MG63 (cell line): ENCODE results near the gene TSC22D3. TPM values are rescaled to one million over a fixed set of nuclear protein-coding genes. Genes with fewer than 3 reads are reported as not detected.
"Not testable (repeated sequence)": the region's sequence is repeated elsewhere in the genome, so short reads cannot be mapped to it uniquely, and the experiment has no call there.

Source experiments
- DNase-seq: peaks from one replicate; pipeline ENCODE4 v3.0.0-alpha.2; 2020
- H3K27me3 ChIP-seq: fragments of 250-450 bp; sonication (Bioruptor Pico); 2 replicates; pipeline ENCODE4 v1.5.1; 2020; ENCODE audit warnings: mild to moderate bottlenecking, moderate library complexity
- H3K36me3 ChIP-seq: fragments of 250-450 bp; sonication (Bioruptor Pico); 2 replicates; pipeline ENCODE4 v1.5.1; 2020; ENCODE audit warnings: mild to moderate bottlenecking, moderate library complexity
- H3K4me3 ChIP-seq: fragments of 250-450 bp; sonication (Bioruptor Pico); 2 replicates; pipeline ENCODE4 v1.5.1; 2020; ENCODE audit warnings: mild to moderate bottlenecking, moderate library complexity
- H3K9me3 ChIP-seq: fragments of 250-450 bp; sonication (Bioruptor Pico); 2 replicates; pipeline ENCODE4 v1.5.1; 2020; ENCODE audit warnings: mild to moderate bottlenecking, moderate library complexity
- total RNA-seq: library from RNA; depleted of rRNA; stranded (reverse); fragments of >200 nt; shearing (Covaris generic); gene quantifications from 2 replicates; pipeline ENCODE4 v1.2.3, GENCODE V29; 2014; ENCODE audit warnings: low replicate concordance; rRNA removed

TSC22D3 gene
- 15.7 and 17.0 TPM in 2 replicates for total RNA-seq

DNA sequence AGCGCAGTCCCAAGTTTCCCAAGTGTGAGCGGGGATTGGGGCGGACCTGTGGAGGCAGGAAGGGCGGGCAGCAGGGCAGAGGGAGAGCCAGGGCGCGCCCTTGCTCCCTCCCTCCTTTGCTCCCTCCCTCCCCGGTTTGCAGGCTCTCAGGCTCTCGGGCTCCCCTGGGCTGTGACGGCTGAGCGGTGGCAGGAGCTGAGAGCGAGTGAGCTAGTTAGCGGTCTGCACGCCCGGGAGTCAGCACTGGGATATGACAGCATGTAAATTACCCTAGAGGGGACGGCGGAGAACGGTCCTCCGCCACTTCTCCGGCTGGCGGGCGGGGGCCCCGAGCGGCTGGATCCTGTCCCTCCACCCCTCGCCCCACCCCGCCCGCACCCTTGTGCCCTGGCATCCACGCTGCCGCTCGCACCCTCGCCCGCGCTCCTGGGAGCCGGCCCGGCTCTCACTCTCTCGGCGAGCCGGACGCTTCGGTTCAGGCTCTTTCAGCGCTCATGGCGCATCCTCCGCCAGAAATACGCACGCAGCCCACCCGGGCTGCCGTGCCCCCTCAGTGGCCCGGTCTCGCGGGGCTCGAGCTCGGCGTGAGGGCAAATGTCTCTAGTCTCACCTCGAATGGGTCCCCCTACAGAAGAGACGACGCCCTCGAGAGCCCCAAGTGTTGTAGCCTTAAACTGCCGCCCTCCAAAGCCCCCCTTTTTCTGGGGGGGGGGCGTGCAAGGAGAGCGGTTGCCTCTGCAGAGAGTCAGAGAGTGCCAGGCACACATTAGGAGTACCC is at the start of gene TSC22D3:
TSS of gene TSC22D3 (minus strand) at position 54 of the 778 bp plus-strand sequence. CDS start 368 bp downstream, outside the sequence.
- Histone ChIP-seq H3K9me3 (no peaks in the 10 kb centered on the region), H3K4me3 (peak within 1 kb of the TSS; percentile 41), H3K27me3 (no peaks in the 10 kb centered on the region), H3K36me3 (no peaks in the 10 kb centered on the region)
- DNase-seq = peak; percentile 70

DNA sequence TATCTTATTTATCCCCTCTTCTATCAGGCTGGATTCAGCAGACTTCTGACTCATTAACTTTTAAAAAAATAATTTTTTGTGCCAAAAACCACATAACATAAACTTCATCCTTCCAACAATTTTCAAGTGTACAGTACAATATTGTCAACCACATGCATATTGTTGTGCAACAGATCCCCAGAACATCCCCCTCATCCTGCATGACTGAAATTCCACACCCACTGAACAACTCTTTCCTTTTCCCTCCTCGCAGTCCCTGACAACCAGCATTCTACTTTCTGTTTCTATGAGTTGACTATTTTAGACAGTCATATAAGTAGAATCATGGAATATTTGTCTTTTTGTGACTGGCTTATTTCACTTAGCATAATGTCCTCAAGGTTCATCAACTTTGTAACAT is 47.9 kb upstream of the TSC22D3 start:
- Histone ChIP-seq H3K36me3 (no peaks in the 10 kb centered on the region), H3K4me3 (no peak overlapping the region), H3K9me3 (no peaks in the 10 kb centered on the region), H3K27me3 (no peaks in the 10 kb centered on the region)
- peak; percentile 5 for DNase-seq

DNA sequence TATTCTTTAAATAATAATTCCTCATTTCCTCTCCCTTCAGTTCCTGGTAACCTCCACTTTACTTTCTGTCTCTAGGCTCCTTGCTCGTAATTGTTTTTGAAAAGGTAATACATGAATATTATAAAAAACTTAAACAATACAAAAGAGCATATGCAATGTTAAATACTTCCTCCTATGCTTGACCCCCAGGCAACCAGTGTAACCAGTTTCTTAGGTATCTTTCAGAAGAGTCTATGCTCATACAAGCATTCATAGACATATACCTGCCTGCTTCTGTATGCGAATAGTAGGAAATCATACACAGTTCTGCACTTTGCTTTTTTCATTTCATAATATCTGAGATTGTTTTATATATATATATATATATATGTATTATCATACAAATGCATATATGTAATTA is 47.5 kb upstream of the TSC22D3 start:
- no peak for DNase-seq
- H3K4me3 ChIP-seq = no peak overlapping the region
- no peaks in the 10 kb centered on the region for H3K36me3 ChIP-seq
- H3K27me3 ChIP-seq = no peaks in the 10 kb centered on the region
- H3K9me3 ChIP-seq = no peaks in the 10 kb centered on the region

DNA sequence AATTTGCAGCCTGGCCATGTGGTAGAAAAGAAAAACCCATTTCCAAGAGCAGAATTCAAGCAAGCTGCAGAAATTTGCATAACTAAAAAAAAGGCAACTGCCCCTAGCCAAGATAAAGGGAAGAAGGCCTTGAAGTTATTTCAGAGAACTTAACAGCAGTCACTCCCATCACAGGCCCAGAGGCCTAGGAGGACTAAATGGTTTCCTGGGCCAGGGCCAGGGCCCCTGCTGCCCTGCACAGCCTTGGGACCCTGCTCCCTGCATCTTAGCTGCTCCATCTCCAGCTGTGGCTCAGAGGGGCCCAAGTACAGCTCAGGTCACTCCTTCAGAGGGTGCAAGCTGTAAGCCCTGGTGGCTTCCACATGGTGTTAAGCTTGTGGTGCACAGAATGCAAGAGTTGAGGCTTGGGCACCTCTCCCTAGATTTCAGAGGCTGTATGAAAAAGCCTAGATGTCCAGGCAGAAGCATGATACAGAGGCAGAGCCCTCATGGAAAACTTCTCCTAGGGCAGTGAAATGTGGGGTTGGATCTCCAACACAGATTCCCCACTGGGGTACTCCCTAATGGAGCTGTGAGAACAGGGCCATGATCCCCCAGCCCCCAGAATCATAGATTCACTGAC is 43.4 kb upstream of the TSC22D3 start:
- no peak overlapping the region for H3K4me3 ChIP-seq
- no peaks in the 10 kb centered on the region for H3K36me3 ChIP-seq
- H3K9me3 ChIP-seq = no peaks in the 10 kb centered on the region
- H3K27me3 ChIP-seq = no peaks in the 10 kb centered on the region
- no peak for DNase-seq

DNA sequence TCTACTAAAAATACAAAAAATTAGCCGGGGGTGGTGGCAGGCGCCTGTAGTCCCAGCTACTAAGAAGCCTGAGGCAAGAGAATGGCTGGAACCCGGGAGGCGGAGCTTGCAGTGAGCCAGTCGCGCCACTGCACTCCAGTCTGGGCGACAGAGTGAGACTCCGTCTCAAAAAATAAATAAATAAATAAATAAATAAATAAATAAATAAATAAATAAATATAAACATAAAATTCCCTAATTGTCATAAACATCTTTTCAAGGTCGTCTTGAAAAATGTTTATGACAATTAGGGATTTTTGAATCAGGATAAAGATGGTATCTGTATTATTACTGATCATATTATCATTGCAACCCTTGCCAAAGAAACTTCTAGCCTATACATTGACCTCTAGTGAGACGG is 34.5 kb upstream of the TSC22D3 start:
- not testable (repeated sequence) for H3K27me3 ChIP-seq, DNase-seq, H3K9me3 ChIP-seq, H3K4me3 ChIP-seq, H3K36me3 ChIP-seq

DNA sequence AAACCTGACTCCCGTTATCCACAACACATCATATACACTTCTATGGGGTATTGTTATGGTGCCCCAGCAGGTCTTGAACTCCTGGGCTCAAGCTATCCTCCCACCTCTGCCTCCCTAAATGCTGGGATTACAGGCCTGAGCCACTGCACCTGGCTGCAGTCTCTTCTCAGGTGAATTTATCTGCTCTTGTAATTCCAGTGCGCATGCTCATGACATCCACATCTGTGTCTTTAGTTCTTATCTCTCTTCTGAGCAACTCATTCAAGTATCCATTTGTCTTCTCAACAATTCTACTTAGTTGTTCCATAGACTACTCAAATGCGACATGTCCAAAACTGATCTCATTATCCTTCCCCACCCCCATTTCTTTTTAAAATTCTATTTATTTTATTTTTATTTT is 29.6 kb upstream of the TSC22D3 start:
- H3K27me3 ChIP-seq = no peaks in the 10 kb centered on the region
- DNase-seq = no peak
- H3K4me3 ChIP-seq = no peak overlapping the region
- H3K9me3 ChIP-seq = no peaks in the 10 kb centered on the region
- no peaks in the 10 kb centered on the region for H3K36me3 ChIP-seq

DNA sequence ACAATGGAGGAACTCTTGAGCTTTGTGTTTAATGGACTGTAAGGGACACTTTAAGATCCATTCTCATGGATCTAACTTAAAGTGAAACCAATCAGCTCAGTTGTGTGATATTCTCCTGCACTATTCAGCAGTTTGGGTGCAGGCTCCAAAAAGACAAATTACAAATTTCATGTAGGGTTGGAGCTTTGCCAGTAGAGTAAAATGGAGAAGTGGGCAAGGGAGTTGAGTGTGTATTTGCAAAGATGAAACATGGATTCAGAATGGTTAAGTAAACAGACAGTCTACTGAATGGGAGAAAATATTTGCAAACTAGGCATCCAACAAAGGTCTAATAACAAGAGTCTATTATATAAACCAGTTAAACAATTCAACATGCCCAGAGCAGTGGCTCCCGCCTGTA is 28.8 kb upstream of the TSC22D3 start:
- Histone ChIP-seq H3K9me3 (no peaks in the 10 kb centered on the region), H3K36me3 (no peaks in the 10 kb centered on the region), H3K27me3 (no peaks in the 10 kb centered on the region), H3K4me3 (no peak overlapping the region)
- no peak for DNase-seq

DNA sequence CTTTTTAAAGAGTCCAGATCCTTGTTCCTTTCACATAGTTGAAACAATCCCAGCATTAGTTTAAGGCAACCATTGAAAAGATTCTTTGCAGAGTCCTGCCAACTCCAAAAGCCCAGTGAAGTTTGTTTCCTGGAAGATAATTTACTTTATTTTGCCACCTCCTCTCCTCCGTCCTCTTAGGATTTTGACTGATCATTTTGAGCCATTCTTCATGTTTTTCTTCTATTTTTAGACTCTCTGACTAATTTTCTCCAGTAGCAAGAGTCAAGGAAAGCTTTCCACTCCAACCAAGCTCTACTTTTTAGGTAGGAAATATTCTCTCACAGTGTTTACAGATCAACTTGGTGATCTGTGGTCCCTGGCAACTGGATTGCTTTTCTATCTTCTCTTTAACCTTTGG is 12.2 kb upstream of the TSC22D3 start:
- no peak for DNase-seq
- Histone ChIP-seq H3K27me3 (no peaks in the 10 kb centered on the region), H3K4me3 (no peak overlapping the region), H3K36me3 (no peaks in the 10 kb centered on the region), H3K9me3 (no peaks in the 10 kb centered on the region)

DNA sequence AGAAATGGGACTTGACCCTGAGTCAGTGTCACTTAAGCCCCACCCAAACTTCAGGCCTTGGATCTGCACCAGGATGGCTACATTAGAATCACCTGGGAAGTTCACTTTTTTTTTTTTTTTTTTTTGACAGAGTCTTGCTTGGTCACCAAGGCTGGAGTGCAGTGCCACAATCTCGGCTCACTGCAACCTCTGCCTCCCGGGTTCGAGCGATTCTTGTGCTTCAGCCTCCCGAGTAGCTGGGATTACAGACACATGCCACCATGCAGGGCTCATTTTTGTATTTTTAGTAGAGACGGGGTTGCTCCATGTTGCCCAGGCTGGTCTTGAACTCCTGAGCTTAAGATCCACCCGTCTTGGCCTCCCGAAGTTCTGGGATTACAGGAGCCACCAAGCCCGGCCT is 4.9 kb upstream of the TSC22D3 start:
- no peak for DNase-seq
- H3K27me3 ChIP-seq = no peaks in the 10 kb centered on the region
- H3K9me3 ChIP-seq = no peaks in the 10 kb centered on the region
- no peaks in the 10 kb centered on the region for H3K36me3 ChIP-seq
- H3K4me3 ChIP-seq = no peak overlapping the region

DNA sequence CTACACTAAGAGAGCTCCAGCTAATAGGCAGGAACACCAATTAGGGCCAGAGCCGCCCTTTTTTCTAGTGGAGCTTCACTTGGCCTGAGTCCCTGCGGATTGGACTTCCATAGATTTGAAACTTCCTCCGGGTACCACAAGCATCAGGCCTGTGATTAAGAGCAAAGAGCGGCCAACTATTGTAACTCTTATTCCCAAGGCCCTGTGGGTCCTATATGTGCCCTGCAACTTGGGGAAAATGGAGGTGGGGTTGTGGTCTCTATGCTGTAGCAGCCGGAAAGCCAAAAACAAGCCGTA is 1.9 kb upstream of the TSC22D3 start, which contains the start of gene NCBP2L:
TSS of gene NCBP2L (plus strand) at position 198 of the 297 bp plus-strand sequence. CDS start 16,488 bp downstream, outside the sequence.
- H3K27me3 ChIP-seq = no peaks in the 10 kb centered on the region
- DNase-seq = no peak
- H3K4me3 ChIP-seq = no peak within 1 kb of the TSS
- H3K36me3 ChIP-seq = no peaks in the 10 kb centered on the region
- no peaks in the 10 kb centered on the region for H3K9me3 ChIP-seq

DNA sequence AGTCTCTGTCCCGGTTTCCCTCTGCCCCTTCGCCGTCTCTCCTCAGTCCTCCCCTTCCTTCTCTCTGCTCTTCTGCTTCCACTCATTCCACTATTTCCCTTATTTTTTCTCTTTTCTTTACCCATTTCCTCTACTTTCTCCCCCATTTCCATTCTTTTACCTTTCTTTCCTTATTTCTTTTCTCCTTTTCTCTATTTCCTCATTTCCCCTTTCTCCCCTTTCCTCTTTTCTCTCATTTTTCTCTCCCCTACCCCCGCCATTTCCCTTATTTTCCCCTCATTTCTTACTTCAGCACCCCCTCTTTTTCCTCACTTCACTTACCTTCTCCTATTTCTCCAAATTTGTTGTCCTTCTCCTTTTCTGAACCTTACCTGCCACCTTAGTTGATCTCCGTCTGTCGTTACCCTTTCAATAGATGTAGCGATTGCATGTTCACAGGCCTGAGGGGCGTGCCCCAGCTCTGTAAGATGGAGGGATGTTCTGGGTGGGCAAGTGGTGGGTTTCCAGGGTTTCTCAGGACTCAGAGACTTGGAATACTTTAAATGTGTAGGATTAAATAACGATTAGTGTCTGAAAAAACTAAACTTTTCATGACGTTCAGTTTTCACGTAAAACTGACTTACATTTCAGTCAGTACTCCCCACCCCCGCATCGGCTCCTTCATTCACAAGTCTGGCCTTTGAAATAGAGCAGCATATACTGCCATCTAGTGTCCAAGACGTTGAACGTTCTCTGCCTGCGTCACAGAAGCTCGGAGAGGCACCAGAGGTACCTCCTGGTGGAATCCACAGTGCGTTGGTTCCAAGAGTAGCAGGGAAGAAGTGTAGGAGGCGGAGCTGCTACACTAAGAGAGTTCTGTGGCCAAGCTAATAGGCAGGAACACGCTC is 1.3 kb upstream of the TSC22D3 start:
- Histone ChIP-seq H3K4me3 (no peak overlapping the region; the same call in 1 of the 2 replicates), H3K36me3 (no peaks in the 10 kb centered on the region), H3K9me3 (no peaks in the 10 kb centered on the region), H3K27me3 (no peaks in the 10 kb centered on the region)
- DNase-seq = peak; percentile 69

DNA sequence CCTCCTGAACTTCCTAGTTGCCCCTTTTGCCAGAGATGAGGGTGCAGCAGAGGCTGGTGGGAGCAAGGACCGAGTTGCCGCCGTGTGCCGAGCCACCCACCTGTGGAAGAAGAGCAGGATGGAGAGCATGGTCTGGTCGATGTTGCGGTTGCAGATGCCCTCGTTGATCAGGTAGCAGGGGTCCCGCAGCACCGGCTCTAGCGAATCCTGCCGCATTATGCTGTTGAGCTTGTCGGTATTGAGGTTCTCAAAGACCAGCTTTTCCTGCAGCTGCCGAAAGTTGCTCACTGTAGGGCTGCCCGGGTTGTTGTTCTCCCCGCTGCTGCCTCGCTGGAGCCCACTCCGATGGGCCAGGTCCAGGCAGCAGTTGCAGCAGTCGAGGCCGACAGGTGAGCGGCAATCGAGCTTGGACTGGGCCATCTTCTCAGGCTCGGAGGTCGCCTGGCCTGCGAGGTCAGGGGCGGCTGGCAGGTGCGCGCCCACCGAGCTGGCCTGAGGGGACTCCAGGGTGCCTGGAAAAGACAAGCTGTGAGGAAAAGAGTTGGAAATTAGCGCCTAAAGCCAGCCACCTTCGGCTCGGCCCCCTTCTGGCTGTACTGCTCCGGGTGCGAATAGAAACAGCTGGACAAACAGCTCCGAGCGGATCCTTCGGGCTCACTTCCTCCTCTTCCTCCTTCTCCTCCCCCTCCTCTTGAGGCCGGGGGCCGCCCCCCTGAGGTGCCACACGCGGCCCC is 420 bp downstream of the TSC22D3 start:
- peak overlapping the region; percentile 41 for H3K4me3 ChIP-seq
- H3K9me3 ChIP-seq = no peaks in the 10 kb centered on the region
- no peak for DNase-seq
- no peaks in the 10 kb centered on the region for H3K36me3 ChIP-seq
- H3K27me3 ChIP-seq = no peaks in the 10 kb centered on the region

DNA sequence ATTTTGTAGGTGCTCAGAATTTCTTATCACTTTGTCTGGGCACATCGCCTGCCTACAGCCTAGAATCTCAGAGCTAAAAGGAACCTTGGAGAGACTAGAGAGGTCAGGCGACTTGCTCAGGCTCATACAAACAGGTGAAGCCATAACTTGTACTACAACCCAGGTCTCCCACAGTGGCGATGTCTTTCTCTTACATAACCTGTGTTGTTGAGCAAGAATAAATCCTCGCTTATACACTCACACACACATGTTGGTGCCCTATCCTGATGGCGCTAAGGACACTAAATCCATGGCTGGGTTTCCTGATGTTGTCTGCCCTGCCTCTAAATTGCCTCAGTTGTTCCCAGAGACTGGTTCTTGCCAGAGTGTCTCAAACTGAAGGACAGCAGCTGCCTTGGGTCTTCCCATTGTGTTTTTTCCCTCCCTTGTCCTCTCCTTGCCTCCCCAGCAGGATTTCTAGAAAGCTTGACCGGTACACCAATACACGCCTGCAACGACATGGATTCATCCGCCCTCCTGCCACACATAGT is 1.6 kb downstream of the TSC22D3 start:
- Histone ChIP-seq H3K36me3 (no peaks in the 10 kb centered on the region), H3K27me3 (no peaks in the 10 kb centered on the region), H3K9me3 (no peaks in the 10 kb centered on the region), H3K4me3 (no peak overlapping the region)
- DNase-seq = no peak

DNA sequence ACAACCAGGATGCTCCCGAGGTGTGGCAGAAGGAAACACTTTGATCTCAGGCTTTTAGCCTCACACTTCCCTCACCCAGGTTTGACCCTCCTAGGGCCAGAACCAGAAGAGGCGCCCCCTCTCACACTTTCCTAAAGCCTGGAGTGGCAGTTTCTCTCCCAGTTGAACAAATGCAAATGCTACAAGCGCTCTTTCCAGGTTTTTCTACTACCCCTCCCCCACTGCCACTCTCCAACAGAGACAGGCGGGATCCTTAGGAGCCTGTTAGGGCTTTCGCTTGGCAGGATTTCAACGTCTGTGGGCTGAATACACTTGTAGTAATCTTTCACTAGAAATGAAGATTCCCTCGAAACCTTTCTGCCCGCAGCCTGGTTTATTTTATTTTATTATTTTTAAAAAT is 2.4 kb downstream of the TSC22D3 start:
- Histone ChIP-seq H3K27me3 (no peaks in the 10 kb centered on the region), H3K9me3 (no peaks in the 10 kb centered on the region), H3K36me3 (no peaks in the 10 kb centered on the region), H3K4me3 (no peak overlapping the region)
- no peak for DNase-seq

DNA sequence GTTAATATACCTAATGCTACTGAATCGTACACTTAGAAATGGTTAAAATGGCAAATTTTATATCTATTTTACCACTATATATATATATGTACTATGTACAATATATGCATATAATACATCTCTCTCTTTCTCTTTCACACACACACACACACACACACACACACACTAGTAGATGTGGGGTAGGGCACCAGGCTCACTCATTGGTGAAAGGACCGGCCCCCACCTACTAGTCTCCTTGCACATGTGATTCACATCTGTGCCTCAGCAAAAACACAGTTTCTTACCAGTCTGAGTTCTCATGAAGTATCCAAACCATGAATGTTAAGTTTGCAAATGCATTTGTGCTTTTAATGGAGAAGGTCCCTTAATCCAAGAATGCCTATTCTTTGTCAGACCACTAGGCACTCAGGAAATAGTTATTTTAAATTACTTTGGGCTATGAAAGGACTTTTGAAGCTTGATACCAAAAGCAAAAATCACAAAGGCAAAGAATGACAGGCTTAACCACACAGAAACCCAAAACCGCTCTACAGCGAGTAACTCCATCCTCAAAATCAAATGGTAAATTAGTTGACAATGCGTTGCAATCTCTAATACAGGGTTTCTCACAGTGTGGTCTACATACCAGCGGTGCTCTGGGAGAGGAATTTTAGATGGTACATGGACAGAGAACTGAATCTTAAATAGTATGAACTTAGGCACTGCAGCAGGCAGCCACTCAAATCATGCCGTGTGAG is 5.8 kb downstream of the TSC22D3 start:
- no peaks in the 10 kb centered on the region for H3K36me3 ChIP-seq
- no peak for DNase-seq
- no peaks in the 10 kb centered on the region for H3K27me3 ChIP-seq
- H3K4me3 ChIP-seq = no peak overlapping the region
- no peaks in the 10 kb centered on the region for H3K9me3 ChIP-seq

DNA sequence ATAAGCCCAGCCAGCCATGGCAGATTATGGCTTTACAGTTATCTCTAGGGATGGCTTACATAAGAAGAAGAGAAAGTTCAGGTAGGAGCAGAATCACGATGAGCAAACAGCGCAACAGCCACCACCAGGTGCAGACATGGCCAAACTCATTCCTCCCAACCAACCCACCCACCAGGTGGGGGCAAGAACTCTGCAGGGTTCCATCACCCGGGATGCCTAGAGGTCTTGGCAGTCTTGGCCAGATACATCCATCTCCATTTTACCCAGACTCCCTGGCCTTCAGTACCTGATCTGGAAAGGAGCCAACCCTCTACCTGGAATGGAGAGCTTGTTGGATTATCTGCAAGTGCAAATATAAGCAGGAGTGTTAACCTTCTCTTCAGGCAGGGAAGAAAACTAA is 7.5 kb downstream of the TSC22D3 start:
- H3K9me3 ChIP-seq = no peaks in the 10 kb centered on the region
- no peak for DNase-seq
- no peaks in the 10 kb centered on the region for H3K27me3 ChIP-seq
- H3K36me3 ChIP-seq = no peaks in the 10 kb centered on the region
- no peak overlapping the region for H3K4me3 ChIP-seq
